Activated T-helper 1 cell treated with anti-CD3 and anti-CD28 coated beads, Interleukin-2, amount 50 U/mL, for 16 hours (primary cell): ENCODE results near the gene GPT2.

Experiments used
- DNase-seq, 2 donors: peaks; one replicate each; pipeline ENCODE4 v3.0.0-alpha.2; 2020; ENCODE audit warnings: low read depth in 1 of 2, low spot score in 1 of 2

The GPT2 gene

GRCh38 chr16:46896314-46896968, 12.3 kb downstream of the GPT2 start:
- no peak for DNase-seq

- no peak for DNase-seq
These were observed 13.3 kb downstream of the GPT2 start for GRCh38 chr16:46897471-46897870.

- no peak for DNase-seq
These were observed 13.8 kb downstream of the GPT2 start for GRCh38 chr16:46898006-46898405.

DNA sequence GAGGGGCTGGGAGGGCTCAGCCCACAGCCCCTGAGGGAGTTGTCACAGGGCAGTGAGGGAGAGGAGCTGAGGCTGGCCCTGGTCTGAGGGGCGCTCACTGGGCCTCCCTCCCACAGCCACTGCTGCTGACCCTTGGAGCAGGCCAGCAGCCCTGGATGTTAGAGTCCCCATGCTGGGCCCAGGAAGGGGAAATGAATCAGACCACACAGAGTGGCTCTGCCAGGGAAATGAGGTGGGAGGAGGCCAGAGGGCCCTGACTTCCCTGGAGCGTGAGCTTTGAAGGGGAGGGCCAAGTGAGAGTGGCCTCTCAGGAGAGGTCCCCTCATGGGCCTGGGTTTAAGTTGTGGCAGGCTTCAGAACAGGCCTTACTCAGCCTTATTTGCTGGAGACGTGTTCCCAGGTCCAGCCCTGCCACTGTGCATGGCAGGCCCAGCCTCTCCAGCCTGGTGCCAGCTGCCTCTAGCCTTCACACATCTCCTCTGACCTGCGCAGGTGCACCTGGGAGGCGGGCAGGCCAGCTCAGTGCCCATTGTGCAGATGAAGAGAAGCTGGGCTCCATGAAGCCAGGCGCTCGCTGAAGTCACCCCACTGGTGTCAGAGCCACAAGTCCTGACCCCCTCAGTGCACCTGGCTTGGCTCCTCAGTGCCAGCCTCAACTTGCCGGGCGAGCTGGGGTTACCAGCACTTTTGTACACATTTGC, 15.4 kb downstream of the GPT2 start:
- DNase-seq, result no peak

GRCh38 chr16:46900455-46901235, 16.5 kb downstream of the GPT2 start:
- DNase-seq, result no peak

- no peak for DNase-seq
These were observed 17.5 kb downstream of the GPT2 start for GRCh38 chr16:46901709-46902108.

DNA sequence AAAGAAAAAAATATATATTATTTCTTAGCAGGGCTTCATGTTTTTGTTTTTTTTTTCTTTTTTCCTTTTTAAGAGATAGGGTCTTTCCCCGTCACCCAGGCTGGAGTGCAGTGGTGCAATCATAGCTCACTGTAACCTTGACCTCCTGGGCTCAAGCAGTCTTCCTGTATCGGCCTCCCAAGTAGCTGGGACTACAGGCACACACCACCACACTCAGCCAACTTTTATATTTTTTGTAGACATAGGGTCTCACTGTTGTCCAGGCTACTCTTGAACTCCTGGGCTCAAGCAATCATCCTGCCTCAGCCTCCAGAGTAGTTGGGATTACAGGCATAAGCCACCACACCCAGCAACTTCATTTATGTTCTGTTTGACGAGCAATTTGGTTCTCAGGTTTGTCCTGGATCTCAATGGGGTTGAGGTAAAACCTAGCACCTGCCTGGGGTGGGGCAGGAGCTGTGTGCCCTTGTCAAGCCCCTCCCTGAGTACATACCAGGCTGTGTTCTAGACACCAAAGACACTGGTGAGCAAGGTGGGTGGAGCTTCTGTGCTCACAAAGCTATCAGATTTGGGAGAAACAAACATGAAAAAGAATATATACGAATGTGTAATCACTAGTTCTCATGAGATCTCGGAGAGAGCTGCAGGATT, 19.2 kb downstream of the GPT2 start:
- no peak for DNase-seq

DNA sequence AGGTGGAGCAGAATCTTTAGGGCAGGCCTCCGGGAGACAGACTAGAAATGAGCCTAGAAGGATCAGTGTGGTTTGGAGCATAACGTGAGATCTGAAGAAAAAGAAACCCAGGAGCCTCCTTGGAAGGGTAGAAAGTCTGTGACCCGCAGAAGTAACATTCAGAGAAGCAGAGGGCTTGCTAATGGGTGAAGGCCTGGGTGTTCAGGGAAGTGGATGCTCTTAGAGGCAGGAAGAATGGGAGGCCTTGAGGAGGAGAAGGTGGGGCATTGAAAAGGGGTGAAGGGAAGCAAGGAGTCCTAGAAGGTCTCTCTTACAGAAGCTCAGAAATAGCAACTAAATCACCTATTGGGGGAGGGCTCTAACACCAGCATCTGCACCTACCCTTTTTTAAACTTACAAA, 20.3 kb downstream of the GPT2 start:
- DNase-seq, result no peak

DNA sequence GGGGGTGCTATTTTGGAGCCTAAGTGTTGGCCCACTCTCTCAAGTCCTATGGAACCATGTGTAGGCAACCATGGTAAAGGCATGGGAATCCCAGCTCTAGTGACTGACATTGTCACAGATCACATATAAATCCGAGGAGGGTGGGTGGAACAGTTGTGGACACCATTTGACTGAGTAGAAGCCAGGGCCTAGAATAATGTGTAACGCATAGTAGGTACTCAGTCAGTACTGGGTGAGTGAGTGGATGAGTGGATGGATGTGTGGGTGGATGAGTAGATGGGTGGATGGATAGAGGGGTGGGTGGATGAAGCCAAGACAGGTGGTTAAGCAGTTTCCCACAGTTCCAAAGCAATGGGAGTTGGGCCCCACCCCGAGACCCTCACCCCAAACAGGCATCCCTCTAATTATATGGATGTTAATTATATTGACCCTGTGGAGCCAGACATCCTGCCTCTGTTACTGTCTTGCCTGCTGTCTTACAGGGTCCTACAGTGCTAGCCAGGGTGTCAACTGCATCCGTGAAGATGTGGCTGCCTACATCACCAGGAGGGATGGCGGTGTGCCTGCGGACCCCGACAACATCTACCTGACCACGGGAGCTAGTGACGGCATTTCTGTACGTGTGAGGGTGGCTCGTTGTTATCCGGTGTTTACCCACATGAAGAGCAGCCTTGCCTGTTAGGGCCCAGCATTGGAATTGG, 22.3 kb downstream of the GPT2 start:
- no peak for DNase-seq

DNA sequence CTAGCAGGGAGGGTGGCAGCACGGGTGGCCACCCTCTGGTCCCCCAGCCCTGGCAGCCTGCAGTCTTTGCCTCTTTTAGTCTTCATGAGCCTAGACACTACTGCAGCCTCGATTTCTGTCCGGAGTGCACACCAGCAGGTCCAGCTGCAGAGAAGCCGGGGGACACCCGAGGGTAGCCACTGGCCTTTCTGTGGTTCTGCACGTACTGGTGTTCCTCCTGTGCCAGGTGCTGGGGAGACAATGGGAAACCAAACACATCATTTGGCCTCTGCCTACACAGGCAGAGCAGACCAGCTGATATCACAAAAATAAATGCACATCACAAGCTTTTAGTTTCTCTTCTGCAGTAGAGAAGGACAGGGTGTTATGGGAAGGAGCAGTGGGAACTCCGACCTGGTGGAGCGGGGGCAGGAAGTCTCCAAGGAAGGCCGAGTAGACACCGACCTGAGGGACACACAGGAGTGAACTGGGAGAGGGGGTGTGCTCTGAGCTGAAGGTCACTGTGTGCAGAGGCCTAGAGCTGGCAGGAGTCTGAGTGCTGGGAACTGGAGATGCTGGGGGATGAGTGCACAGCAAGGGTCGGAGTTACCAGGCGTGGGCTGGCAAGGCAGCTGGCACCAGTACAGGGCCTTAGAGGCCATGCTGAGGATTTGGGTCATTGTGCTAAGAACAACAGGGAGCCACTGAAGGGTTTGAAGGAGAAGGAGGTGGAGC, 23.1 kb downstream of the GPT2 start:
- DNase-seq, result no peak

DNA sequence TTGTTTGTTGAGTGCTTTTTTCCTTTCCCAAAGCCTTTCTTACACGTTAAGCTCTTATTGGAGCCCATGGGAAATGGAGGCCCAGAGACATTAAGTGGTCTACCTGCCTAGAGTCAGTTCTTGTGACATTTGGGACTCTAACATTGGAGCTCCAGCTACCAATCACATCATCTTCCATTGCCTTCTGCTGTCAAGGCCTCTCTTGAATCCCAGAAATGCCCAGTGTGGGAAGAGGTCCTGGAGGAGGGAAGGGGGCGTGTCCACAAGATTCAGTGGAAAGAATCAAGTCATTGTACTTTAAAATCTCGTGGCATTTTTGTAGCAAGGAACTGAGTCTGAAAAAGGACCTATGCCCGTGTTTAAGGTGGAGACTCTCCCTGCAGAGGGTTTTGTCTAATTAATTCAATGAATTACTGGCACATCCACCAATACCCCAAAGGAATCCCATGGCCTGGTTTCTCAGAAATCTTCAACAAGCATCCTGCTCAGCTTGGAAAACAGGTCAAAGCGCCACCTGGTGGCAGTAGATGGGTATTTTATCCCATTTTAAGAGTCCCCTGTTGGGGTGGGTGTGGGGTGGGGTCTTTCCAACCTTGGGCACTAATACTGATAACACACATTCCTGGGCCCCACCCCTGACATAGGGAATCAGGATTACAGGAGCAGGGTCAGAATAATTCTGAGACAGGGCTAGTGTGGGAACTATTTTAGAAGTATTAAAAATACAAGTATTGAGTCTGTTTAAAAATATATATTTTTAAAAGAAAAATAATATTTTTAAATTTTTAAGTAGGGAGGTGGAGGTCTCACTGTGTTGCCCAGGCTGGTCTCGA, 24.6 kb downstream of the GPT2 start:
- DNase-seq, result peak; percentile 32 to 45

GRCh38 chr16:46911038-46911437, 26.9 kb downstream of the GPT2 start:
- no peak for DNase-seq

DNA sequence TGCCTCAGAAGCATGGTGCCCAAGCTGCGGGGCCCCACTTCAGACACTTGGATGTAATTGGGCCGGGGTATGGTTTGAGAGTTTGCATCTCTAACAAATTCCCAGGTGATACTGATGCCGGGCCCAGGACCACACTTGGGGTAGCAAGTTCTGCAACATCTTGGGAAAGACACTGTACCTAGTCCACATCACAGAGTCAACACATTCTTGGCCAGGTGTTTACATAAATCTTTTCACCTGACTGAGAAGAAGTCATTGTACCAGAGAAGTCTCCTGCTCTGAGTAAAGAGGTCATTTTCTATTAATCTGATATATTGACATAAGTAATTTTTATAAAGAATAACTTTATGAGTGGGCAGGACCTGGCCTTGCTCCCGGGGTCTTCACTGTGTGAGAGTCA, 27.5 kb downstream of the GPT2 start:
- no peak for DNase-seq

- DNase-seq, result no peak
These were observed 30.5 kb downstream of the GPT2 start for GRCh38 chr16:46914556-46915201.

GRCh38 chr16:46915483-46916025, 31.4 kb downstream of the GPT2 start:
- no peak for DNase-seq

- no peak for DNase-seq
These were observed 32.8 kb downstream of the GPT2 start for GRCh38 chr16:46916980-46917379.

DNA sequence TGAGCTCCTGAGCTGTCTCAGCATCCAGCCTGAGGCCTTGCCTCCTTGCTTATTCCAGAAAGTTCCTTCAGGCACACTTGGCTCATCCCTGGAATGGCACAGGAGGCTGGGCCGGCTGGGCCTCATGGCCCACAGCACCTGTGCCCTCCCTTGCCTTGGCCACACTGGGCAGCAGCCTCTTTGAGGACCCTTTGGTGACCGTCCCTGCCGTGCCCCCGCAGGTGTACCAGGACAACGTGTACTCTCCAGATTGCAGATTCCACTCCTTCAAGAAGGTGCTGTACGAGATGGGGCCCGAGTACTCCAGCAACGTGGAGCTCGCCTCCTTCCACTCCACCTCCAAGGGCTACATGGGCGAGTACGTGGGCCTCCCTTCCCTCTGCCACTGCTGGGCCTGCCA, 34.2 kb downstream of the GPT2 start:
- DNase-seq, result no peak

- DNase-seq, result no peak
These were observed 35.0 kb downstream of the GPT2 start for GRCh38 chr16:46918905-46919792.
